22Rv1 (cell line): ENCODE results near the gene EIF3K.

Experiments
- CTCF ChIP-seq: fragments of 450-650 bp; IDR thresholded peaks from 2 replicates; pipeline ENCODE4 v1.5.1; 2017; ENCODE audit warnings: mild to moderate bottlenecking
- ZFX ChIP-seq: fragments of 450-650 bp; IDR thresholded peaks from 2 replicates; pipeline ENCODE4 v1.6.1; 2017; ENCODE audit warnings: antibody characterized with exemption, borderline replicate concordance

DNA sequence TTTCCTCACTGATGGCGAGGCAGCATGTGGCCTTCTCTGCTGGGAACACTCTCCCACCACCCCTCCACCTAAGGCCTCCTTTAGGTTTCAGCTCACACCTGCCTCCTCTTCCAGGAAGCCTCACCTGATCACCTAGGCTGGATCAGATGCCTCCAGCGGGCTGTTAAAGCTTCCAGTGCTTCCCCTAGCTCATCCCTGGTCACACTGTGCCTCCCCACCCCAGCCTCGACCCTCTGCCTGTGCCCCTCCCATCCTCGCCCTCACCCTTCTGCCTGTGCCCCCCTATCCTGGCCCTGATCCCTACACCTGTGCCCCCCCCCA lies 35.0 kb upstream of the EIF3K start:
- TF ChIP-seq CTCF (no peak), ZFX (no peak)
